Suprapubic skin (tissue), 4 donors: ENCODE results near the gene MUC5B. TPM values are rescaled to one million over a fixed set of nuclear protein-coding genes. Genes with fewer than 3 reads are reported as not detected.

ENCODE experiments used
- DNase-seq, 2 donors: peaks; one replicate each; pipeline ENCODE4 v3.0.0-alpha.2; 2019; ENCODE audit warnings: low spot score in 2 of 2
- H3K27ac ChIP-seq: fragments of 200-600 bp; sonication (generic); one replicate; pipeline ENCODE4 v1.5.1; 2019
- H3K27me3 ChIP-seq: fragments of 200-600 bp; sonication (generic); one replicate; pipeline ENCODE4 v1.5.1; 2019
- H3K36me3 ChIP-seq: fragments of 200-600 bp; sonication (generic); one replicate; pipeline ENCODE4 v1.5.1; 2019
- H3K4me1 ChIP-seq: fragments of 200-600 bp; sonication (generic); one replicate; pipeline ENCODE4 v1.5.1; 2019
- H3K4me3 ChIP-seq: fragments of 200-600 bp; sonication (generic); one replicate; pipeline ENCODE4 v1.5.1; 2019; ENCODE audit warnings: mild to moderate bottlenecking
- H3K9me3 ChIP-seq: fragments of 200-600 bp; sonication (generic); one replicate; pipeline ENCODE4 v1.5.1; 2019
- CTCF ChIP-seq, 2 donors: fragments of 200-600 bp in 1 of 2; fragments of 450-650 bp in 1 of 2; sonication (generic) in 1 of 2; IDR thresholded peaks; one replicate each; pipeline ENCODE4 v1.5.1; 2016 to 2019; ENCODE audit warnings: antibody characterized with exemption in 2 of 2, mild to moderate bottlenecking in 1 of 2, moderate library complexity in 1 of 2
- EP300 ChIP-seq: sonication (generic); formaldehyde crosslinking; IDR thresholded peaks from one replicate; pipeline ENCODE4 v1.6.1; 2017; ENCODE audit warnings: antibody characterized with exemption
- POLR2A ChIP-seq, 2 donors: fragments of 450-650 bp; IDR thresholded peaks; one replicate each; pipeline ENCODE4 v1.6.1; 2017; ENCODE audit warnings: antibody characterized with exemption in 2 of 2, mild to moderate bottlenecking in 2 of 2, moderate library complexity in 2 of 2
- POLR2AphosphoS5 ChIP-seq, 3 donors: sonication (generic); formaldehyde crosslinking; IDR thresholded peaks; one replicate each; pipeline ENCODE4 v1.6.1; 2017; ENCODE audit warnings: antibody characterized with exemption in 3 of 3
- WGBS: methylation state at CpG from one replicate; pipeline ENCODE4 v1.1.5; 2018; 5-methylcytosine and 5-hydroxymethylcytosine counted together
- total RNA-seq, 4 donors: library from RNA; depleted of rRNA; stranded (reverse); fragments of >200 nt; gene quantifications; one replicate each; pipeline ENCODE4 v1.1.0, GENCODE V29; 2016

The MUC5B gene
- total RNA-seq, 4 donors from 2014 or later = 0.08 to 0.34 (median 0.13) TPM

- WGBS = 94% methylated on average over 9 of the region's 17 CpGs
- H3K36me3 ChIP-seq = no peaks in the 10 kb centered on the region
- peaks cover 51% of the 10 kb centered on the region for H3K27me3 ChIP-seq
Measured at GRCh38 chr11:1192741-1193325, 30.0 kb upstream of the MUC5B start.

GRCh38 chr11:1193326-1194230, 29.3 kb upstream of the MUC5B start:
- H3K27me3 ChIP-seq = peaks cover 59% of the 10 kb centered on the region
- peak; percentile 57 to 70 for DNase-seq
- H3K4me1 ChIP-seq = no peaks in the 10 kb centered on the region
- H3K9me3 ChIP-seq = no peaks in the 10 kb centered on the region
- H3K36me3 ChIP-seq = no peaks in the 10 kb centered on the region
- TF ChIP-seq EP300 (no peak), CTCF (IDR thresholded peaks at IDR 0.05) (no peak)
- H3K4me3 ChIP-seq = no peak overlapping the region
- 83% methylated on average over 23 of the region's 43 CpGs for WGBS
- no peak overlapping the region for H3K27ac ChIP-seq

More at GRCh38 chr11:1192741-1193325, 30.0 kb upstream of the MUC5B start:
- DNase-seq = peak; percentile 38 to 72
- Histone ChIP-seq H3K4me1 (no peaks in the 10 kb centered on the region), H3K9me3 (no peaks in the 10 kb centered on the region), H3K27ac (no peak overlapping the region), H3K4me3 (no peak overlapping the region)
- TF ChIP-seq POLR2AphosphoS5 (IDR thresholded peaks at IDR 0.05) (no peak), CTCF (IDR thresholded peaks at IDR 0.05) (no peak), EP300 (no peak), POLR2A (IDR thresholded peaks at IDR 0.05) (no peak)

GRCh38 chr11:1194231-1194976, 28.5 kb upstream of the MUC5B start:
- TF ChIP-seq CTCF (IDR thresholded peaks at IDR 0.05) = no peak
- TF ChIP-seq EP300 = no peak
- no peak for TF ChIP-seq POLR2AphosphoS5 (IDR thresholded peaks at IDR 0.05)
- TF ChIP-seq POLR2A (IDR thresholded peaks at IDR 0.05) = no peak
- Histone ChIP-seq H3K4me1 (peaks cover 5% of the 10 kb centered on the region), H3K27me3 (peaks cover 64% of the 10 kb centered on the region), H3K36me3 (no peaks in the 10 kb centered on the region), H3K4me3 (no peak overlapping the region), H3K9me3 (no peaks in the 10 kb centered on the region), H3K27ac (no peak overlapping the region)
- peak; percentile 64 to 79 for DNase-seq
- 99% methylated on average over 14 of the region's 59 CpGs for WGBS

GRCh38 chr11:1194977-1195681, 27.7 kb upstream of the MUC5B start:
- Histone ChIP-seq H3K36me3 (no peaks in the 10 kb centered on the region), H3K4me3 (no peak overlapping the region), H3K9me3 (no peaks in the 10 kb centered on the region), H3K27ac (no peak overlapping the region), H3K4me1 (peaks cover 13% of the 10 kb centered on the region), H3K27me3 (peaks cover 66% of the 10 kb centered on the region)
- no peak for TF ChIP-seq POLR2A (IDR thresholded peaks at IDR 0.05)
- TF ChIP-seq POLR2AphosphoS5 (IDR thresholded peaks at IDR 0.05) = no peak
- no peak for TF ChIP-seq CTCF (IDR thresholded peaks at IDR 0.05)
- no peak for TF ChIP-seq EP300
- peak; percentile 54 to 68 for DNase-seq
- 89% methylated on average over 13 of the region's 32 CpGs for WGBS
